Neural cell (in vitro differentiated cells): ENCODE results near the gene CAMK1D. TPM values are rescaled to one million over a fixed set of nuclear protein-coding genes. Genes with fewer than 3 reads are reported as not detected.

Source experiments
- H2AFZ ChIP-seq: fragments of 200-600, 300-800 bp; sonication (generic), shearing (Covaris generic); 2 replicates; pipeline ENCODE4 v1.6.0; 2014; ENCODE audit warnings: low read depth, mild to moderate bottlenecking, antibody characterized with exemption, low read length, moderate library complexity
- H3F3A ChIP-seq: fragments of 200-600 bp; shearing (Covaris generic); 2 replicates; pipeline ENCODE4 v1.6.1; 2016; ENCODE audit warnings: mild to moderate bottlenecking, moderate library complexity, mixed read lengths, antibody characterized with exemption, low read length; ENCODE audit not compliant: insufficient read depth, poor library complexity, severe bottlenecking
- H3K27ac ChIP-seq: fragments of 200-600, 300-800 bp; sonication (generic), shearing (Covaris generic); 2 replicates; pipeline ENCODE4 v1.5.1; 2014; ENCODE audit warnings: mild to moderate bottlenecking, low read length, moderate library complexity
- H3K27me3 ChIP-seq: fragments of 300-800, 200-600 bp; sonication (generic), shearing (Covaris generic); 2 replicates; pipeline ENCODE4 v1.6.0; 2014; ENCODE audit warnings: mild to moderate bottlenecking, low read depth, low read length, moderate library complexity; ENCODE audit not compliant: insufficient read depth
- H3K36me3 ChIP-seq: fragments of 300-800, 200-600 bp; sonication (generic), shearing (Covaris generic); 2 replicates; pipeline ENCODE4 v1.5.1; 2014; ENCODE audit warnings: mild to moderate bottlenecking, antibody characterized with exemption, low read length, moderate library complexity; ENCODE audit not compliant: insufficient read depth
- H3K4me2 ChIP-seq: fragments of 300-800, 200-600 bp; sonication (generic), shearing (Covaris generic); 2 replicates; pipeline ENCODE4 v1.6.0; 2014; ENCODE audit warnings: mild to moderate bottlenecking, low read length
- H3K4me3 ChIP-seq: fragments of 300-800, 200-600 bp; sonication (generic), shearing (Covaris generic); 2 replicates; pipeline ENCODE4 v1.5.1; 2014; ENCODE audit warnings: mild to moderate bottlenecking, low read length, moderate library complexity
- H3K79me2 ChIP-seq: fragments of 200-600 bp; shearing (Covaris generic); replicated peaks from 2 replicates; pipeline ENCODE4 v1.6.0; 2014; ENCODE audit warnings: mild to moderate bottlenecking, low read length, moderate library complexity; ENCODE audit not compliant: insufficient read depth
- H3K9ac ChIP-seq: fragments of 300-800, 200-600 bp; sonication (generic), shearing (Covaris generic); 2 replicates; pipeline ENCODE4 v1.6.1; 2016; ENCODE audit warnings: mild to moderate bottlenecking, low read length, mixed read lengths
- H3K9me2 ChIP-seq: fragments of 200-600 bp; shearing (Covaris generic); 2 replicates; pipeline ENCODE4 v1.6.1; 2016; ENCODE audit warnings: mild to moderate bottlenecking, low read length, mixed read lengths; ENCODE audit not compliant: insufficient read depth
- H3K9me3 ChIP-seq: fragments of 200-600, 300-800 bp; sonication (generic), shearing (Covaris generic); 2 replicates; pipeline ENCODE4 v1.6.1; 2016; ENCODE audit warnings: mild to moderate bottlenecking, mixed run types, low read length, moderate library complexity, mixed read lengths
- H4K20me1 ChIP-seq: fragments of 200-600 bp; shearing (Covaris generic); 2 replicates; pipeline ENCODE4 v1.6.1; 2016; ENCODE audit warnings: mild to moderate bottlenecking, mixed run types; ENCODE audit not compliant: insufficient read depth
- CTCF ChIP-seq: fragments of 450-650 bp; IDR thresholded peaks from 2 replicates; pipeline ENCODE4 v1.5.1; 2014; ENCODE audit warnings: antibody characterized with exemption, mild to moderate bottlenecking, moderate library complexity; ENCODE audit not compliant: poor library complexity, severe bottlenecking
- EP300 ChIP-seq: fragments of 450-650 bp; conservative IDR thresholded peaks from 2 replicates; pipeline ENCODE4 v1.6.1; 2014; ENCODE audit warnings: antibody characterized with exemption, mild to moderate bottlenecking, moderate library complexity; ENCODE audit not compliant: poor library complexity, severe bottlenecking
- EZH2 ChIP-seq: fragments of 200-600, 300-800 bp; shearing (Covaris generic), sonication (generic); IDR thresholded peaks from 2 replicates; pipeline ENCODE4 v1.6.1; 2014; ENCODE audit warnings: antibody characterized with exemption, low read length, borderline replicate concordance, mild to moderate bottlenecking; ENCODE audit not compliant: insufficient read depth, poor library complexity, severe bottlenecking
- MXI1 ChIP-seq: fragments of 450-650 bp; conservative IDR thresholded peaks from 2 replicates; pipeline ENCODE4 v1.6.1; 2014; ENCODE audit warnings: antibody characterized with exemption, mild to moderate bottlenecking; ENCODE audit not compliant: poor library complexity, severe bottlenecking
- POLR2AphosphoS5 ChIP-seq: IDR thresholded peaks from 2 replicates; pipeline ENCODE4 v1.6.1; 2012
- RAD21 ChIP-seq: fragments of 450-650 bp; conservative IDR thresholded peaks from 2 replicates; pipeline ENCODE4 v1.6.1; 2014; ENCODE audit warnings: antibody characterized with exemption, mild to moderate bottlenecking, moderate library complexity
- REST ChIP-seq: IDR thresholded peaks from 2 replicates; pipeline ENCODE4 v1.6.1; 2012; ENCODE audit warnings: borderline replicate concordance
- SMC3 ChIP-seq: fragments of 450-650 bp; conservative IDR thresholded peaks from 2 replicates; pipeline ENCODE4 v1.6.1; 2014; ENCODE audit warnings: antibody characterized with exemption, mild to moderate bottlenecking, moderate library complexity; ENCODE audit not compliant: poor library complexity
- TAF1 ChIP-seq: IDR thresholded peaks from 2 replicates; pipeline ENCODE4 v1.6.1; 2012; ENCODE audit warnings: low read depth
- polyA plus RNA-seq: library from polyadenylated mRNA; depleted of rRNA; stranded (reverse); fragments of >200 nt; gene quantifications from 2 replicates; pipeline ENCODE4 v1.2.3, GENCODE V29; 2014

The CAMK1D gene
- polyA plus RNA-seq, 1 donor from 2014 or later: 13.8 TPM

- Histone ChIP-seq H4K20me1 (no peaks in the 10 kb centered on the region), H3K4me2 (no peak overlapping the region), H3K36me3 (no peaks in the 10 kb centered on the region), H3K9ac (no peak overlapping the region), H3K9me3 (no peaks in the 10 kb centered on the region), H3K27ac (no peak overlapping the region), H3K4me3 (no peak overlapping the region), H3F3A (no peaks in the 10 kb centered on the region), H3K27me3 (no peaks in the 10 kb centered on the region), H2AFZ (no peak overlapping the region), H3K9me2 (no peaks in the 10 kb centered on the region), H3K79me2 (no peaks in the 10 kb centered on the region)
- TF ChIP-seq EP300 (no peak), POLR2AphosphoS5 (no peak), EZH2 (no peak), MXI1 (no peak), TAF1 (no peak), SMC3 (no peak), CTCF (no peak)
Measured at GRCh38 chr10:12463459-12463838, 114.1 kb downstream of the CAMK1D start.

- Histone ChIP-seq H3K36me3 (no peaks in the 10 kb centered on the region), H2AFZ (no peak overlapping the region), H3K27ac (no peak overlapping the region), H3K4me3 (no peak overlapping the region), H3K9me3 (no peaks in the 10 kb centered on the region), H4K20me1 (no peaks in the 10 kb centered on the region), H3K27me3 (no peaks in the 10 kb centered on the region), H3K9ac (no peak overlapping the region), H3F3A (no peaks in the 10 kb centered on the region), H3K9me2 (no peaks in the 10 kb centered on the region), H3K79me2 (no peaks in the 10 kb centered on the region), H3K4me2 (no peak overlapping the region)
- TF ChIP-seq CTCF (no peak), RAD21 (no peak), REST (no peak), EZH2 (no peak), SMC3 (no peak), POLR2AphosphoS5 (no peak), MXI1 (no peak), EP300 (no peak), TAF1 (no peak)
Measured at GRCh38 chr10:12465385-12466136, 116.2 kb downstream of the CAMK1D start.
